Lower leg skin (tissue), 4 donors: ENCODE data around the gene UTF1. TPM values are rescaled to one million over a fixed set of nuclear protein-coding genes. Genes with fewer than 3 reads are reported as not detected.
"Not testable (repeated sequence)": the region's sequence is repeated elsewhere in the genome, so short reads cannot be mapped to it uniquely, and the experiment has no call there.

Source experiments
- DNase-seq, 2 donors: peaks; one replicate each; pipeline ENCODE4 v3.0.0-alpha.2; 2019; ENCODE audit warnings: low spot score in 2 of 2
- H3K4me3 ChIP-seq: fragments of 200-600 bp; sonication (generic); 2 replicates; pipeline ENCODE4 v1.5.1; 2017; ENCODE audit warnings: mild to moderate bottlenecking, low read depth; ENCODE audit not compliant: poor library complexity, severe bottlenecking
- POLR2A ChIP-seq, 2 donors: fragments of 450-650 bp; IDR thresholded peaks; one replicate each; pipeline ENCODE4 v1.6.1; 2016 to 2017; ENCODE audit warnings: antibody characterized with exemption in 2 of 2, mild to moderate bottlenecking in 1 of 2, moderate library complexity in 1 of 2
- WGBS, 2 donors: methylation state at CpG; one replicate each; pipeline ENCODE4 v1.1.5; 2018; 5-methylcytosine and 5-hydroxymethylcytosine counted together
- intact Hi-C: fragments of 100-400 bp; cut with DNase I; formaldehyde crosslinking; loops from one replicate; pipeline ENCODE4 v1.15.0; 2023; ENCODE audit warnings: low total_unique reads
- total RNA-seq, 4 donors: library from RNA; depleted of rRNA; stranded (reverse); fragments of >200 nt; gene quantifications; one replicate each; pipeline ENCODE4 v1.1.0, GENCODE V29; 2016
- TF ChIP-seq, protein P1 (sequence below), 3 donors: fragments of 450-650 bp; IDR thresholded peaks; one replicate each; pipeline ENCODE4 v1.5.1; 2016; ENCODE audit warnings: antibody characterized with exemption in 3 of 3, mild to moderate bottlenecking in 3 of 3, moderate library complexity in 2 of 3

The UTF1 gene
- total RNA-seq, 4 donors from 2014 or later: not detected

DNA sequence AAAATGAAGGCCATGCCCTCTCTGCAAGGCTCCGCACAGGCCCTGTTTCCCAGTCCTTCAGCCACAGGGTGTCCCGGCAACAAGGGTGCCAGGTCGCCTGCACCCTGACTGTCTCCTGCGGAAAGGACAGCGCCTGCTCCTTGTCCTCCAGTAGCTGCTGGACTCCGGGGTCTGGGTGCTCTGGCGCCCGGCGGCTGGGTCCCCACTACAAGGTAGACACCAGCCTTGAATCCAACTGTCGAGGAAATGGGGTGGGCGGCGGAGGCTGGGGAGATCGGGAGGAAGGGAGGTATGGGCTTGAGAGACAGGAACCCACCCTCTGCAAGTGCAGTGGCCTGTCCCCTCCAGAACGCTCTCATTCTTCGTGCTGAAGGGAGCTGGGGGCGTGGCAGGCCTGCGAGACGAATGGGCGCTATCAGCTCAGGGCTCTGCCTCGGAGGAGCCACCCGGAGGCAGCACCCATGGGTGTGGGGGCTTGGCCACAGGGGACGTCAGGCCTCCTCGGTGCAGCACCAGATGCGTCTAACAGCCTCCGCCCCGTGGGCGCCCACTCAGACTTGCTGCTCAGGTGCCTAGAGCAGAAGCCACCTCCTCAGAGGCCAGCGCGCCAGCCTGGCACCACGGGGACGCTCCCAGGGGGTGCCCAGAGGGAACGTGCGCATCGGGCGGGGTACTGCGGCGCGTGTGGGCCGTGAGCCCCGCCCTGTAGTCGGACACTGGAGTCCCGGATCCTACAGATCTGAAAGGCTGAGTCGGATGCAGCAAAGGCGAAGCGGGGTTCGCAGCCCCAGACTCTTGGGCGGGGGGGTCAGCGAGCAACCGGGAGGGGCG, 31.1 kb downstream of the UTF1 start:
- TF ChIP-seq POLR2A (IDR thresholded peaks at IDR 0.05): no peak
- TF ChIP-seq, protein P1, sequence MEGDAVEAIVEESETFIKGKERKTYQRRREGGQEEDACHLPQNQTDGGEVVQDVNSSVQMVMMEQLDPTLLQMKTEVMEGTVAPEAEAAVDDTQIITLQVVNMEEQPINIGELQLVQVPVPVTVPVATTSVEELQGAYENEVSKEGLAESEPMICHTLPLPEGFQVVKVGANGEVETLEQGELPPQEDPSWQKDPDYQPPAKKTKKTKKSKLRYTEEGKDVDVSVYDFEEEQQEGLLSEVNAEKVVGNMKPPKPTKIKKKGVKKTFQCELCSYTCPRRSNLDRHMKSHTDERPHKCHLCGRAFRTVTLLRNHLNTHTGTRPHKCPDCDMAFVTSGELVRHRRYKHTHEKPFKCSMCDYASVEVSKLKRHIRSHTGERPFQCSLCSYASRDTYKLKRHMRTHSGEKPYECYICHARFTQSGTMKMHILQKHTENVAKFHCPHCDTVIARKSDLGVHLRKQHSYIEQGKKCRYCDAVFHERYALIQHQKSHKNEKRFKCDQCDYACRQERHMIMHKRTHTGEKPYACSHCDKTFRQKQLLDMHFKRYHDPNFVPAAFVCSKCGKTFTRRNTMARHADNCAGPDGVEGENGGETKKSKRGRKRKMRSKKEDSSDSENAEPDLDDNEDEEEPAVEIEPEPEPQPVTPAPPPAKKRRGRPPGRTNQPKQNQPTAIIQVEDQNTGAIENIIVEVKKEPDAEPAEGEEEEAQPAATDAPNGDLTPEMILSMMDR (IDR thresholded peaks at IDR 0.05): no peak
- WGBS, 2 donors: 31 to 41% methylated on average over 27 to 38 of the region's 50 CpGs
- intact Hi-C loops: no loop called here
- DNase-seq: peak in 1 of 2 donors; percentile 92
- H3K4me3 ChIP-seq: peak overlapping the region; percentile 56

DNA sequence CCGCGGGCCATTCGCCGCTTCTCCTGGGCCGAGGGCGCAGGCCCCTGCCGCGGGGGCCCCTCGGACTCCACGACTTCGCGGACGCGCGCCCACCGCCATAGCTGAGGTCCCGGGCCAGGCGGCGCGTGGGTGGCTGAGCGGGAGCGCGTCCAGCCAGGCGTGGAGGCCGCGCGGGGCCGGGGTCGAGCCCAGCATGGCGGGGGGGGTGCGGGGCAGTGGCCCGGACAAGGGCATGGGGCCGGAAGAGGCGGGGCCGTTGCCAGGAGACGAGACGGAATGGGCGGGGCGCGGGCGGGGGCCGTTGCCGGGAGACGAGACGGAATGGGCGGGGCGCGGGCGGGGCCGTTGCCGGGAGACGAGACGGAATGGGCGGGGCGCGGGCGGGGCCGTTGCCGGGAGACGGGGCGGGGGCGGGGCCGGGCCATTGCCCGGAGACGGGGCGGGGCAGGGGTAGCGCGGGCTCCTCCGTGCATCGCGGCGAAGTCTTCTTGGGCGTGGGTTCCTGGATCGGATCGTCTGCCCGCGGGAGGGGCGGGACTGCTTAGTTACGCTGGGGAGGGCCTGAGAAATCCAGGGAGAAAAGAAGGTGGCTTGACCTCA, 31.8 kb downstream of the UTF1 start:
- TF ChIP-seq, protein P1 (IDR thresholded peaks at IDR 0.05): no peak
- peak in 1 of 2 donors; percentile 39 for TF ChIP-seq POLR2A (IDR thresholded peaks at IDR 0.05)
- peak overlapping the region; percentile 56 for H3K4me3 ChIP-seq
- intact Hi-C loops: no loop called here
- WGBS, 2 donors: 0 to 1% methylated on average over 19 to 42 of the region's 79 CpGs
- peak; percentile 83 to 97 for DNase-seq

DNA sequence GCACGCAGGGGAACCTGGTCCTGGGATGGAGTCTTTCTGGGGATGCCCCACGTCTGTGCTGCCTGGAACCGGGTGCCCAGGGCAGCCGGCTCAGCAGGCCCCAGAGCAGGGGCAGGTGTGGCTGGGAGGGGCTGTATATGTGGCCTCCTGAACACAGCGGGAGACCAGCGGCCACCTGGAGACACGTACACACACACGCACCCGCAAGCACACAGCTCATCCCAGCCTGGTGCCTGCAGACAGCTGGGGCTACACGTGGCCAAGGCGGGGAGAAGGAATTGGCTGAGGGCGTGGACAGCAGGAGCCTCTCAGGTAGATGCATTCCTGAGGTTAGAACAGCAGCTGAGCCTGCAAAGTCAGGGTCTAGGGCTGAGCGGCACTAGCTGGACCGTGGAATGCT, 32.7 kb downstream of the UTF1 start:
- no peak for TF ChIP-seq POLR2A (IDR thresholded peaks at IDR 0.05)
- TF ChIP-seq, protein P1 (IDR thresholded peaks at IDR 0.05): no peak
- H3K4me3 ChIP-seq: no peak overlapping the region
- 65 to 70% methylated on average over 14 of the region's 14 CpGs for WGBS, 2 donors
- intact Hi-C loops: no loop called here
- no peak for DNase-seq

DNA sequence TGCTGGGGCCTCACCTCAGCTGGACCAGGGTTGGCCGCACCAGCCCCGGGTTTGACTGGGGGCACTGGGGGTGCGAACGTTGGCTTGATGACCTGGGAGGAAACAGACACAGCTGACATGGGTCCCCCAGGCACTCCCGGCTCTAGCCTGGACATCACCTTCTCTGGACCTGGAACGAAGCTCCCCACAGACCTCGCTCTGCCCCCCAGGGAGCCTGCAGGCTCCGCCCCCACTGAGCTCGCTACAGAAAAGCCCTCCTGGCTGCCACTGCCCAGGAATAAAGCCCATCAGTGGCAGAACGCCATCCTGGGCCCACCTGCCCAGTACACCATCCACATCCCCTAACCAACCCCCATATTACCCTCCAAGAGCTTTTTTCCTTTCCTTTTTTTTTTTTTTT, 33.7 kb downstream of the UTF1 start:
- no peak overlapping the region for H3K4me3 ChIP-seq
- intact Hi-C loops: no loop called here
- TF ChIP-seq POLR2A (IDR thresholded peaks at IDR 0.05): no peak
- TF ChIP-seq, protein P1 (IDR thresholded peaks at IDR 0.05): no peak
- WGBS, 2 donors: 88 to 90% methylated on average over 10 of the region's 10 CpGs
- DNase-seq: no peak

DNA sequence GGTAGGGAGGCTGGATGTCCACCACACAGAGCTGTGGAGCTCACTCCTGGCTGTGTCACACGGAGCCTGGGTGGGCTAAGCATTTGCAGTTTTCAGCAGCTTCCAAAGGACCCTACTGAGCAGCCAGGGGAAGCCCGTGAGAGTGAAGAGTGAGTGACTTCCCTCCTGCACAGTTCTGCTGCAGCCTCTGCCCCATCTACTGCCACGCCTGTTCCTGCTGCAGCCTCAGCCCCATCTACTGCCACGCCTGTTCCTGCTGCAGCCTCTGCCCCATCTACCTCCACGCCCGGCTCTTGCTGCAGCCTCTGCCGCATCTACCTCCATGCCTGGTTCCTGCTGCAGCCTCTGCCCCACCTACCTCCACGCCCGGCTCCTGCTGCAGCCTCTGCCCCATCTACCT, 34.4 kb downstream of the UTF1 start:
- no peak for DNase-seq
- no peak for TF ChIP-seq POLR2A (IDR thresholded peaks at IDR 0.05)
- TF ChIP-seq, protein P1 (IDR thresholded peaks at IDR 0.05): no peak
- H3K4me3 ChIP-seq: no peak overlapping the region
- intact Hi-C loops: no loop called here
- 49 to 70% methylated on average over 9 of the region's 9 CpGs for WGBS, 2 donors

DNA sequence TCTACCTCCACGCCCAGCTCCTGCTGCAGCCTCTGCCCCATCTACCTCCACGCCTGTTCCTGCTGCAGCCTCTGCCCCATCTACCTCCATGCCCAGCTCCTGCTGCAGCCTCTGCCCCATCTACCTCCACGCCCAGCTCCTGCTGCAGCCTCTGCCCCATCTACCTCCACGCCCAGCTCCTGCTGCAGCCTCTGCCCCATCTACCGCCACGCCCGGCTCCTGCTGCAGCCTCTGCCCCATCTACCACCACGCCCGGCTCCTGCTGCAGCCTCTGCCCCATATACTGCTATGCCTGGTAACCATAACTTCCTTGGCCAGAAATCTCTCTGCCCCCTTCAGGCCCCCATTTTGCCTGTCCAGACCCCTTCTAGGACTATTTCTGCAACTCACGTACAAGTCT, 35.0 kb downstream of the UTF1 start:
- 66 to 77% methylated on average over 10 of the region's 10 CpGs for WGBS, 2 donors
- H3K4me3 ChIP-seq, DNase-seq, intact Hi-C loops: not testable (repeated sequence)
